Hematopoietic multipotent progenitor cell treated with erythropoietin and hydrocortisone succinate and interleukin-3 and kit ligand, for 15 days (in vitro differentiated cells): Measurements from ENCODE around the gene CEP57L1.
"Not testable (repeated sequence)": the region's sequence is repeated elsewhere in the genome, so short reads cannot be mapped to it uniquely, and the experiment has no call there.

Source experiments
- DNase-seq: peaks from one replicate; pipeline ENCODE4 v3.0.0-alpha.2; 2015; ENCODE audit warnings: low spot score

CEP57L1 gene

DNA sequence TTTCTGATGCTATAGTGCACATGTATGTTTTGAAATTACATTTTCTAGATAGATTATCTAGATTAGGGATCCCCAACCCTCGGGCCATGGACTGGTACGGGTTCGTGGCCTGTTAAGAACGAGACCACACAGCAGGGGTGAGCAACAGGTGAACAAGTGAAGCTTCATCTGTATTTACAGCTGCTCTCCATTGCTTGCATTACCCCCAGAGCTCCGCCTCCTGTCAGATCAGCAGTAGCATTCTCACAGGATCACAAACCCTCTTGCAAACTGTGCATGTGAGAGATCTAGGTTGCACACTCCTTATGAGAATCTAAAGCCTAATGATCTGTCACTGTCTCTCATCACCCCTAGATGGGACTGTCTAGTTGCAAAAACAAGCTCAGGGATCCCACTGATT is 10.4 kb downstream of the CEP57L1 start:
- DNase-seq: no peak

DNA sequence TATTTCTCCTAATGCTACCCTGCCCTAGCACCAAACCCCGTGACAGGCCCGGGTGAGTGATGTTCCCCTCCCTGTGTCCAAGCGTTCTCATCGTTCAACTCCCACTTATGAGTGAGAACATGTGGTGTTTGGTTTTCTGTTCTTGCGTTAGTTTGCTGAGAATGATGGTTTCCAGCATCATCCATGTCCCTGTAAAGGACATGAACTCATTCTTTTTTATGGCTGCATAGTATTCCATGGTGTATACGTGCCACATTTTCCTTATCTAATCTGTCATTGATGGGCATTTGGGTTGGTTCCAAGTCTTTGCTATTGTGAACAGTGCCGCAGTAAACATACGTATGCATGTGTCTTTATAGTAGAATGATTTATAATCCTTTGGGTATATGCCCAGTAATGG is 14.4 kb downstream of the CEP57L1 start:
- not testable (repeated sequence) for DNase-seq

DNA sequence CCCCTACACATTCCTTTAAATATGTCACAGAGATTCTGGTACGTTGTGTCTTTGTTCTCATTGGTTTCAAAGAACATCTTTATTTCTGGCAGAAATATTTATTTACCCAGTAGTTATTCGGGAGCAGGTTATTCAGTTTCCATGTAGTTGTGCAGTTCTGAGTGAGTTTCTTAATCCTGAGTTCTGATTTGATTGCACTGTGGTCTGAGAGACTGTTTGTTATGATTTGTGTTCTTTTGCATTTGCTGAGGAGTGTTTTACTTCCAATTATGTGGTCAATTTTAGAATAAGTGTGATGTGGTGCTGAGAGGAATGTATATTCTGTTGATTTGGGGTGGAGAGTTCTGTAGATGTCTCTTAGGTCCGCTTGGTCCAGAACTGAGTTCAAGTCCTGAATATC is 17.4 kb downstream of the CEP57L1 start:
- DNase-seq: not testable (repeated sequence)

GRCh38 chr6:109117346-109118035 is 22.2 kb downstream of the CEP57L1 start:
- DNase-seq: no peak

GRCh38 chr6:109118337-109118736 is 23.0 kb downstream of the CEP57L1 start:
- DNase-seq: no peak

- no peak for DNase-seq
These were observed 23.6 kb downstream of the CEP57L1 start for GRCh38 chr6:109118871-109119354.

- no peak for DNase-seq
These were observed 26.1 kb downstream of the CEP57L1 start for GRCh38 chr6:109121411-109121810.

DNA sequence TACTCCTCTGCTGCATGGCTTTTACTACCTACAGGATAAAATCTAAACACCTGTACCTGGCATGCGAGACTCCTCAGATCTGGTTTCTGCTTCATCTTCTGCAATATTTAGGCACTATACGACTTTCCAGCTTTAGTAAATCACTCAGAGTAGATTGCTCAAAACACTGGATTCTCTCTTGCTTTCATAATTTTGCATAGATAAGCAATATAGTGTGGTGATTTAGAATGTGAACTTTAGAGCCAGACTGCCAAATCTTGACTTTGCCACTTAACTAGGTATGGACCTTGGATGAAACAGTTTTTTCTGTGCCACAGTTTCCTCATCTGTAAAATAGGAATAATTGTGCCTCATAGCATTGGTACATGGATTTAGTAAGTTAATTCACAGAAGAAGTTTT is 28.9 kb downstream of the CEP57L1 start:
- DNase-seq: no peak

GRCh38 chr6:109125504-109125903 is 30.2 kb downstream of the CEP57L1 start:
- DNase-seq: no peak

DNA sequence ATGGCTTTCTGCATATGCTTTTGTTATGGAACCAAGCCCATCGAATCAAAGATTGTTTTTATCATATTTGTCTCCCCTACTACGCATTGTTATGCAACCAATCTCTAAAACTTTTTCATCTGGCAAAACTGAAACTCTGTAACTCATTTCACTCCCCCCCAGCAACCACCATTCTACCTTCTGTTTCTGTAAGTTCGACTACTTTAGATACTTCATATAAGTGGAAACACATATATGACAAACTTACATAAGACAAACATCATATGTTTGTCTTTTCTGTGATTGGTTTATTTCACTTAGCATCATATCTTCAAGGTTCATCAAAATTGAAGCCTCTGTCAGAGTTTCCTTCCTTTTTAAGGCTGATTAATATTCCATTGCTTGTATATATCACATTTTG is 34.8 kb downstream of the CEP57L1 start:
- DNase-seq: no peak

DNA sequence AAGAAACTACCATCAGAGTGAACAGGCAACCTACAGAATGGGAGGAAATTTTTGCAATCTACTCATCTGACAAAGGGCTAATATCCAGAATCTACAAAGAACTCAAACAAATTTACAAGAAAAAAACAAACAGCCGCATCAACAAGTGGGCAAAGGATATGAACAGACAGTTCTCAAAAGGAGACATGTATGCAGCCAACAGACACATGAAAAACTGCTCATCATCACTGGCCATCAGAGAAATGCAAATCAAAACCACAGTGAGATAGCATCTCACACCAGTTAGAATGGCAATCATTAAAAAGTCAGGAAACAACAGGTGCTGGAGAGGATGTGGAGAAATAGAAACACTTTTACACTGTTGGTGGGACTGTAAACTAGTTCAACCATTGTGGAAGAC is 40.3 kb downstream of the CEP57L1 start:
- not testable (repeated sequence) for DNase-seq

GRCh38 chr6:109136039-109136438 is 40.7 kb downstream of the CEP57L1 start:
- DNase-seq: not testable (repeated sequence)

- DNase-seq: not testable (repeated sequence)
These were observed 41.2 kb downstream of the CEP57L1 start for GRCh38 chr6:109136530-109136929.

DNA sequence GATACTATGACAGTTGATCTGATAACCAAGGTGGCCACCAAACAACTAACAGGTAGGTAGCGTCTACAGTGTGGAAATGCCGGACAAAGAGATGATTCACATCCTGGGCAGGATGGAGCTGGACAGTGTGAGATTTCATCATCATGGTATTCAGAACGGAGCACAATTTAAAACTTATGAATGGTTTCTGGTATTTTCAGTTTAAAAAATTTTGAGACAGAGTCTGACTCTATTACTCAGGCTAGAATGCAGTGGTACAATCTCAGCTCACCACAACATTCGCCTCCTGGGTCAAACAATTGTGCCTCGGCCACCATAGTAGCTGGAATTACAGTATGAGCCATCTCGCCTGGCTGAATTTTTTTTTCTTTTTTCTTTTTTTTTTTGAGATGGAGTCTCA is 43.8 kb downstream of the CEP57L1 start:
- no peak for DNase-seq

DNA sequence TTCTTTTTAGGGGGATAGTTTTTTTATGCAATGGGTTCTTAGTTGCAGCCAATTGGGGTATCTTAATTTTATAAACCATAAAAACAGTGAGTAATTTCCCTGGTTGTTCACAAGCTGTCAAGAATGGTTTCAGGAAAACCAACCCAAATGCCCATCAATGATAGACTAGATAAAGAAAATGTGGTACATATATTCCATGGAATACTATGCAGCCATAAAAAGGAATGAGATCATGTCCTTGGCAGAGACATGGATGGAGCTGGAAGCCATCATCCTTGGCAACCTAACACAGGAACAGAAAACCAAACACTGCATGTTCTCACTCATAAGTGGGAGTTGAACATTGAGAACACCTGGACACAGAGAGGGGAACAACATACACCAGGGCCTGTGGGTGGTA is 46.8 kb downstream of the CEP57L1 start:
- DNase-seq: not testable (repeated sequence)

GRCh38 chr6:109143191-109143590 is 47.9 kb downstream of the CEP57L1 start:
- DNase-seq: no peak

DNA sequence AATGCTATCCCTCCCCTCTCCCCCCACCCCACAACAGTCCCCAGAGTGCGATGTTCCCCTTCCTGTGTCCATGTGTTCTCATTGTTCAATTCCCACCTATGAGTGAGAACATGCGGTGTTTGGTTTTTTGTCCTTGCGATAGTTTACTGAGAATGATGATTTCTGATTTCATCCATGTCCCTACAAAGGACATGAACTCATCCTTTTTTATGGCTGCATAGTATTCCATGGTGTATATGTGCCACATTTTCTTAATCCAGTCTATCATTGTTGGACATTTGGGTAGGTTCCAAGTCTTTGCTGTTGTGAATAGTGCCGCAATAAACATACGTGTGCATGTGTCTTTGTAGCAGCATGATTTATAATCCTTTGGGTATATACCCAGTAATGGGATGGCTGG is 52.9 kb downstream of the CEP57L1 start:
- not testable (repeated sequence) for DNase-seq

DNA sequence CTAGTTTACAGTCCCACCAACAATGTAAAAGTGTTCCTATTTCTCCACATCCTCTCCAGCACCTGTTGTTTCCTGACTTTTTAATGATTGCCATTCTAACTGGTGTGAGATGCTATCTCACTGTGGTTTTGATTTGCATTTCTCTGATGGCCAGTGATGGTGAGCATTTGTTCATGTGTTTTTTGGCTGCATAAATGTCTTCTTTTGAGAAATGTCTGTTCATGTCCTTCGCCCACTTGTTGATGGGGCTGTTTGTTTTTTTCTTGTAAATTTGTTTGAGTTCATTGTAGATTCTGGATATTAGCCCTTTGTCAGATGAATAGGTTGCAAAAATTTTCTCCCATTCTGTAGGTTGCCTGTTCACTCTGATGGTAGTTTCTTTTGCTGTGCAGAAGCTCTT is 53.4 kb downstream of the CEP57L1 start:
- not testable (repeated sequence) for DNase-seq

DNA sequence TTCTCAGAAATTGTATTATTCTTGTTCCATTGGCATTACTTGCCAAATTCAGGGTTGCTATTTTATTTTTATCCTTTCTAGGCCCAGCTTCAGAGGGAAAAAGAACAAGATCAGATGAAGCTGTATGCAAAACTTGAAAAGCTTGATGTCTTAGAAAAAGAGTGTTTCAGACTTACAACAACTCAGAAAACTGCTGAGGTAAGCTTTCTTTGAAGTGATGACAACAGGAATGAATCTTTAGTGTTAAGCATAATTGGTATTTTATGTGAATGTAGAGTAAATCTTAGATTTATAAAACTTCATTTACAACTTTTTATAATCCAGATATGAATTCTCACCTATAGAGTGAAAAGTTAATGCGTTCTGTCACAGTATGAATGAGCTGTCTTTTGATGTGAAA is 58.4 kb downstream of the CEP57L1 start:
- DNase-seq: no peak

GRCh38 chr6:109164331-109164730 is 69.0 kb downstream of the CEP57L1 start:
- no peak for DNase-seq

- DNase-seq: no peak
These were observed 70.2 kb downstream of the CEP57L1 start for GRCh38 chr6:109165392-109165974.

DNA sequence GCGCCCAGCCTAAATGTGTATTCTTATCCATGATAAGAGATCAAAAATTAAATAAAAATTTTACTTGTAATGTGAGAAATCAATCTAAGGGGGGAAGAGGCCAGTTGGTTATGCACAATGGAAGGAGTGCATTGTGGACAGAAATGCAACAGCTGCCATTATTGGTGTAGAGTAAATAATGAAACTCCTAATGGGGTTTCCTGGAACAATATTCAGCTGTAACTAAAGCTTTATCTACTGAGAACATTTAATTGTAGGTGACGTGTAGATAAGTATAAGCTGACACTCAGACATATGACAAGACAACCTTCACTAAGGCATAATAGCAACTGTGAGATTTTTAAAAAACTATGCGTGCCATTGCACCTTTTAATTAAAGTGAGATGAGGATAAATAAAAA is 71.4 kb downstream of the CEP57L1 start:
- no peak for DNase-seq

DNA sequence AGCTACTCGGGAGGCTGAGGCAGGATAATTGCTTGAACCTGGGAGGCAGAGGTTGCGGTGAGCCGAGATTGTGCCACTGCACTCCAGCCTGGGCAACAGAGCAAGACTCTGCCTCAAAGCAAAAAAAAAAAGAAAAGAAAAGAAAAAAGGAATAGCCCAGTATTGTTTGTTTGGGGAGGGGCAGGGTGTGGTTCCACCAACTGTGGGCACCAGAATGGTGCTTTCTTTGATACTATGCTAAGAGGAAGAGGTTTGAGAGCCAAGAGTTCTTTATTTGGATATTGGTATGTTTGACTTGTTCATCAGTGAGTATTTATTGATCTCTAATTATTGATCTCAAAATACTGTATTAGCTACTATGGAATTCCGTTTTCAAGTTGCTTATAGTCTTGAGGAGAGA is 72.3 kb downstream of the CEP57L1 start:
- DNase-seq: no peak

GRCh38 chr6:109170333-109170732 is 75.0 kb downstream of the CEP57L1 start:
- DNase-seq: no peak
